AG04450 (cell line): Measurements from ENCODE around the gene H3-3A. TPM values are rescaled to one million over a fixed set of nuclear protein-coding genes. Genes with fewer than 3 reads are reported as not detected.

Source experiments
- CTCF ChIA-PET: fragments of 300-600, 350-600 bp; formaldehyde crosslinking; extraction: SDS; loops from one replicate; lab custom pipeline; 2022; ENCODE audit warnings: antibody characterized with exemption, inconsistent platforms; lab: Charles Lee
- POLR2A ChIA-PET: fragments of 350-600 bp; formaldehyde crosslinking; extraction: SDS; loops from one replicate; lab custom pipeline; 2021; ENCODE audit warnings: antibody characterized with exemption, inconsistent platforms; lab: Yijun Ruan, JAX
- DNase-seq: peaks from one replicate; pipeline ENCODE4 v3.0.0-alpha.2; 2011; ENCODE audit warnings: low read depth, low spot score
- H3K27ac ChIP-seq: one replicate; pipeline ENCODE4 v1.5.1; 2012; ENCODE audit warnings: low read depth, low read length, control low read depth
- H3K27me3 ChIP-seq: one replicate; pipeline ENCODE4 v1.6.0; 2012; ENCODE audit warnings: low read length; ENCODE audit not compliant: control insufficient read depth, insufficient read depth
- H3K4me3 ChIP-seq: 2 replicates; pipeline ENCODE4 v1.5.1; 2011; ENCODE audit warnings: mild to moderate bottlenecking, low read depth, low read length, control low read depth
- H3K9me3 ChIP-seq: 2 replicates; pipeline ENCODE4 v1.5.1; 2012; ENCODE audit warnings: low read length; ENCODE audit not compliant: control insufficient read depth, insufficient read depth
- CTCF ChIP-seq: IDR thresholded peaks from 2 replicates; pipeline ENCODE4 v1.5.1; 2011; ENCODE audit warnings: low read depth, low read length, control low read depth, inconsistent platforms
- polyA plus RNA-seq: library from polyadenylated mRNA; depleted of rRNA; stranded (reverse); fragments of >200 nt; gene quantifications from 2 replicates; pipeline ENCODE4 v1.2.3, GENCODE V29; 2011

The H3-3A gene
- polyA plus RNA-seq, 1 experiment, result 330 TPM

GRCh38 chr1:226093621-226094020 is 31.1 kb downstream of the H3-3A start:
- Histone ChIP-seq H3K27me3 (peaks cover 7% of the 10 kb centered on the region), H3K9me3 (no peaks in the 10 kb centered on the region), H3K4me3 (no peak overlapping the region), H3K27ac (no peak overlapping the region)
- ChIA-PET CTCF (interaction anchor here (1.3 to 3.8 kb wide), 2 partner anchors 29 to 32 kb away, joined by 7 to 13 read pairs; no protein-coding TSS in a partner anchor), POLR2A (interaction anchor here (0.5 to 1.9 kb wide), 3 partner anchors 10 to 31 kb away, joined by 4 to 13 read pairs (median 6); partner anchors contain the start of gene H3-3A)
- no peak for TF ChIP-seq CTCF
- DNase-seq, result no peak

GRCh38 chr1:226094451-226094850 is 31.9 kb downstream of the H3-3A start:
- Histone ChIP-seq H3K27me3 (peaks cover 10% of the 10 kb centered on the region), H3K27ac (no peak overlapping the region), H3K9me3 (no peaks in the 10 kb centered on the region), H3K4me3 (no peak overlapping the region)
- POLR2A ChIA-PET, result no interaction called here
- TF ChIP-seq CTCF, result no peak
- no peak for DNase-seq
- CTCF ChIA-PET, result interaction anchor here (5.6 kb wide), 1 partner anchor 31 kb away, joined by 17 read pairs; no protein-coding TSS in a partner anchor

GRCh38 chr1:226095286-226095685 is 32.8 kb downstream of the H3-3A start:
- TF ChIP-seq CTCF, result no peak
- no peak overlapping the region for H3K27ac ChIP-seq
- ChIA-PET POLR2A (no interaction called here), CTCF (interaction anchor here (1.4 to 5.6 kb wide), 2 partner anchors 30 kb away, joined by 4 to 17 read pairs; no protein-coding TSS in a partner anchor)
- H3K27me3 ChIP-seq, result peaks cover 10% of the 10 kb centered on the region
- DNase-seq, result no peak
- H3K4me3 ChIP-seq, result no peak overlapping the region
- no peaks in the 10 kb centered on the region for H3K9me3 ChIP-seq

GRCh38 chr1:226097866-226098625 is 35.5 kb downstream of the H3-3A start:
- ChIA-PET CTCF (interaction anchor here (3.7 to 5.6 kb wide), 2 partner anchors 28 to 32 kb away, joined by 17 to 20 read pairs; no protein-coding TSS in a partner anchor), POLR2A (interaction anchor here (0.5 kb wide), 1 partner anchor 87 kb away, joined by 5 read pairs; no protein-coding TSS in a partner anchor)
- no peak for TF ChIP-seq CTCF
- DNase-seq, result no peak
- Histone ChIP-seq H3K9me3 (no peaks in the 10 kb centered on the region), H3K4me3 (no peak overlapping the region), H3K27me3 (peaks cover 10% of the 10 kb centered on the region), H3K27ac (no peak overlapping the region)
